Vagina (tissue), 2 donors: ENCODE results near the gene CTSH. TPM values are rescaled to one million over a fixed set of nuclear protein-coding genes. Genes with fewer than 3 reads are reported as not detected.
"Not testable (repeated sequence)": the region's sequence is repeated elsewhere in the genome, so short reads cannot be mapped to it uniquely, and the experiment has no call there.

ENCODE experiments used
- DNase-seq, 2 donors: peaks; one replicate each; pipeline ENCODE4 v3.0.0-alpha.2; 2017; ENCODE audit errors: extremely low spot score in 2 of 2
- H3K27ac ChIP-seq: fragments of 200-600 bp; sonication (generic); one replicate; pipeline ENCODE4 v1.5.1; 2019
- H3K27me3 ChIP-seq: fragments of 200-600 bp; sonication (generic); one replicate; pipeline ENCODE4 v1.5.1; 2019
- H3K36me3 ChIP-seq, 2 donors: fragments of 200-600 bp; sonication (generic); one replicate each; pipeline ENCODE4 v1.5.1; 2017 to 2019
- H3K4me1 ChIP-seq: fragments of 200-600 bp; sonication (generic); one replicate; pipeline ENCODE4 v1.5.1; 2019
- H3K4me3 ChIP-seq, 2 donors: fragments of 200-600 bp; sonication (generic); 1 replicate in 1 of 2; 2 replicates in 1 of 2; pipeline ENCODE4 v1.5.1; 2016 to 2019
- H3K9me3 ChIP-seq: fragments of 200-600 bp; sonication (generic); one replicate; pipeline ENCODE4 v1.5.1; 2019
- POLR2A ChIP-seq, 2 donors: fragments of 450-650 bp; IDR thresholded peaks; one replicate each; pipeline ENCODE4 v1.6.1; 2017; ENCODE audit warnings: antibody characterized with exemption in 2 of 2, mild to moderate bottlenecking in 2 of 2, moderate library complexity in 2 of 2
- POLR2AphosphoS5 ChIP-seq, 2 donors: sonication (generic); formaldehyde crosslinking; IDR thresholded peaks; one replicate each; pipeline ENCODE4 v1.9.0; 2017; ENCODE audit warnings: antibody characterized with exemption in 2 of 2, mild to moderate bottlenecking in 2 of 2, low read depth in 1 of 2; ENCODE audit not compliant: insufficient read depth in 1 of 2
- intact Hi-C: fragments of 100-400 bp; cut with DNase I; formaldehyde crosslinking; loops from one replicate; pipeline ENCODE4 v1.15.1; 2023
- total RNA-seq: library from RNA; depleted of rRNA; stranded (reverse); fragments of >200 nt; gene quantifications from one replicate; pipeline ENCODE4 v1.2.3, GENCODE V29; 2016
- TF ChIP-seq, protein P1 (sequence below), 3 experiments: fragments of 450-650 bp in 2 of 3; fragments of 200-600 bp in 1 of 3; sonication (generic) in 1 of 3; IDR thresholded peaks; one replicate each; pipeline ENCODE4 v1.5.1; 2017 to 2019; ENCODE audit warnings: antibody characterized with exemption in 3 of 3, mild to moderate bottlenecking in 2 of 3, moderate library complexity in 2 of 3

The CTSH gene
- total RNA-seq, 1 donor from 2014 or later = 110 TPM

DNA sequence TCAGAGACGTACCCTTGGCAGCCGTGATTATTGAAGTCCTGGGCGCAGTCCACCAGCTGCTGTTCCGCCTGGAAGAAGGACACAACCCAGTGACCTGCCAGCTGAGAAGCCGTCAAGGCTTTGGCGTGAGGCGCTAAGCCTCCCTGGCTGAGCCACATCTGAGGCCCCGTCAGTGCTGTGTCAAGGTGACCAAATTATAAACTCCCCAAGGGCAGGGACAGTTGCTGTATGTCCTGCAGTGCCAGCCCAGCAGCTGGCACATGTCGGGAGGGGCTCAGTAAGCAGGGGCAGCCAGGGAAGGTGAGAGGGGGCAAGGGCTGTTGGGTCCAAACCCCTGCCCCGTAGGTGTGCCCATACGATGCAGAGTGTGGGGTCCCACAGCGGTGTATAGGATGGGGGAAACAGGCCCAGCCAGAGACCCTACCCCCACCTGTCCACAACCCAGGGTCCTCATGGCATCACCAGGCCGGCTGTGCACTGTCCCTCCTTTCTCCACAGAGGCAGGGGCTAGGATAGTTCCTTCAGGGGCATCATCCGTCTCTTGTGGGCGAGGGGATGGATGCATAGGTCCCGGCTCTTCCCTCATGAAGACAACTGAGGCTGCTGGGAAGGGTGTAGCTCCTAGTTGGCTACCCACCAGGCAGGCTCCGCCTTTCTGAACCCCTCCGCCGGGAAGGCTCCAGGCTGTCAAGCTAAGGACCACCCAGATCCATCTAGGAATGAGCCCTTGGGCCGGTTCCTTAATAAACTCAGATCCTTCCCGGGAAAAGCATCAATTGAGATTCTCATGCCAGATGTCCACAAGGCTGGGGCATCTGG, 13.2 kb downstream of the CTSH start:
- H3K36me3 ChIP-seq = peaks cover 0 to 10% of the 10 kb centered on the region in 2 donors
- peak overlapping the region; percentile 57 for H3K27ac ChIP-seq
- peaks cover 57% of the 10 kb centered on the region for H3K4me1 ChIP-seq
- intact Hi-C loops = no loop called here
- no peaks in the 10 kb centered on the region for H3K27me3 ChIP-seq
- no peak for TF ChIP-seq POLR2AphosphoS5 (IDR thresholded peaks at IDR 0.05; ENCODE audit: insufficient read depth in 1 of 2, low read depth in 1 of 2)
- no peak for TF ChIP-seq POLR2A (IDR thresholded peaks at IDR 0.05)
- no peak for DNase-seq
- no peak overlapping the region for H3K4me3 ChIP-seq
- no peaks in the 10 kb centered on the region for H3K9me3 ChIP-seq

DNA sequence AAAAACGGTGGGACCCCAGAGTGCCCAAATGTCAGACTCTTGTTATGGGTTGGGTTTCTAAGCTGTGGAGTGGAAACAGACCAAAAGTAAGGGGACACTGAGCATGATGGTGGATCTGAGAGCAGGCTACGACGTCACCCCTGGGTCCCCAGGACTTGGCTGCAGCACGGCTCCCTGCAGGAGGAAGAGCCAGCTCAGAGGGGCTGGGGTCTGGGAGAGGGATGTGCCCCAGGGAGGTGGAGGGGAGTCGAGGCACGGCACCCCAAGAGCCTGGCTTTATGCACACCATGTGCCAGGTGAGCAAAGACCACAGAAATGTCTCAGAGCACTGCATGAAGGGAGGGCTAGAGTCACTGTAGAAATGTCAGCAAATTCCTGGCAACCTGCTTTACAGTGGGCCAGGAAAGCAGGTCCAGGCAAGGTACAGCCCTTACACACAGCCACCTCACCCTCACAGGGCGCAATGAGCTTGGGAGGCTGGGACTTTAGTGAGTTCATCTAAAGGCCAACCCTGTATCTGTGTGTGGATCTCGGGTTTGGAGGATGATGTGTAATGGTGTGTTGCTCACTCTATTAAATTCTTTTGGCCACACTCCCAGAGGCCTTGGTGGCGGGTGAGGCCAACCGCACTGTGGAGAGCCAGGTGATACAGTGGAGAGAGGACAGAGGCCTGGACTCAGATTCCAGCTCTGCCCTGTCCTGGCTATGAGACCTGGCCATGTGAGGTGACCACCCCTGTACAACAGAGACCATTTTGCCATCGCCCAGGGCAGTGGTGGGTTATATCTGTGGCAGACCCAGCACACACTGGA, 14.1 kb downstream of the CTSH start:
- intact Hi-C loops = no loop called here
- DNase-seq = no peak
- no peaks in the 10 kb centered on the region for H3K27me3 ChIP-seq
- H3K9me3 ChIP-seq = no peaks in the 10 kb centered on the region
- H3K27ac ChIP-seq = peak overlapping the region; percentile 57
- H3K36me3 ChIP-seq = peaks cover 0 to 18% of the 10 kb centered on the region in 2 donors
- no peak for TF ChIP-seq POLR2A (IDR thresholded peaks at IDR 0.05)
- peak; percentile 58 to 67 for TF ChIP-seq POLR2AphosphoS5 (IDR thresholded peaks at IDR 0.05; ENCODE audit: insufficient read depth in 1 of 2, low read depth in 1 of 2)
- TF ChIP-seq, protein P1, sequence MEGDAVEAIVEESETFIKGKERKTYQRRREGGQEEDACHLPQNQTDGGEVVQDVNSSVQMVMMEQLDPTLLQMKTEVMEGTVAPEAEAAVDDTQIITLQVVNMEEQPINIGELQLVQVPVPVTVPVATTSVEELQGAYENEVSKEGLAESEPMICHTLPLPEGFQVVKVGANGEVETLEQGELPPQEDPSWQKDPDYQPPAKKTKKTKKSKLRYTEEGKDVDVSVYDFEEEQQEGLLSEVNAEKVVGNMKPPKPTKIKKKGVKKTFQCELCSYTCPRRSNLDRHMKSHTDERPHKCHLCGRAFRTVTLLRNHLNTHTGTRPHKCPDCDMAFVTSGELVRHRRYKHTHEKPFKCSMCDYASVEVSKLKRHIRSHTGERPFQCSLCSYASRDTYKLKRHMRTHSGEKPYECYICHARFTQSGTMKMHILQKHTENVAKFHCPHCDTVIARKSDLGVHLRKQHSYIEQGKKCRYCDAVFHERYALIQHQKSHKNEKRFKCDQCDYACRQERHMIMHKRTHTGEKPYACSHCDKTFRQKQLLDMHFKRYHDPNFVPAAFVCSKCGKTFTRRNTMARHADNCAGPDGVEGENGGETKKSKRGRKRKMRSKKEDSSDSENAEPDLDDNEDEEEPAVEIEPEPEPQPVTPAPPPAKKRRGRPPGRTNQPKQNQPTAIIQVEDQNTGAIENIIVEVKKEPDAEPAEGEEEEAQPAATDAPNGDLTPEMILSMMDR (IDR thresholded peaks at IDR 0.05) = no peak
- no peak overlapping the region for H3K4me3 ChIP-seq
- peaks cover 57% of the 10 kb centered on the region for H3K4me1 ChIP-seq

DNA sequence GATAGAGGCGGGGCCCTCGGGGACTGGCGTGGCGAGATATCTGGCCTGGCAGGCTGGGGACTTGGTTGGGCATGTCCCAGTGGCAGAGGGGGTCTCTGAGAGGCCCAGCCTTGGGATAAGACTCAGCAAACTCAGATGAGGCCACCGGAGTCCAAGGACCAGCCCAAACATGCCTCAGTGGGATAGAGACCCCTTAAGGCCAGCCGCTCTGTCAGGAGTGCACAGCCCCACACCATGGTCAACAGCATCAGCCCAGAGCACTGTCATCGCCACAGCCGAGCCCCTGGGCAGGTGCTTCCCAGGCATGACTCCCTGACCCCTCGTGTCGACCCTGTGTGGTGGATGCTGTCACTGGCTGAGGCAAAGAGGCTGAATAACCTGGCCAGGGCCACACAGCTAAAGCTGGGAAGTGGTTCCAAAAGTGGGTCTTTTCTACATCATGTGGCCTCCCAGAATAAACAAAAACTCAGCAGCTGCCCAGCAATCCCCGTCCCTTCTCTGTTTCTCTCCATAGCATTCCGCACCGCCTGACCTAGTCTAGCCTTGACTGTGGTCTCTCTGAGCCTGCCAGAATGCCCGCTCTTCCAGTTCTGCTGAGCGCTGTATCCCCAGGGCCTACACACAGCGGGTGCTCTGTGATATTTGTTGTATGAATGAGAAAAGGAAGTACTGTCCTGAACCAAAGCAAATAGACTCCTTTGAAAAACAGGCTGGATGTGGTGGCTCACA, 15.1 kb downstream of the CTSH start:
- TF ChIP-seq, protein P1 (IDR thresholded peaks at IDR 0.05) = no peak
- TF ChIP-seq POLR2AphosphoS5 (IDR thresholded peaks at IDR 0.05; ENCODE audit: insufficient read depth in 1 of 2, low read depth in 1 of 2) (no peak), POLR2A (IDR thresholded peaks at IDR 0.05) (no peak)
- H3K9me3 ChIP-seq = no peaks in the 10 kb centered on the region
- DNase-seq = no peak
- peaks cover 55% of the 10 kb centered on the region for H3K4me1 ChIP-seq
- intact Hi-C loops = no loop called here
- H3K27me3 ChIP-seq = no peaks in the 10 kb centered on the region
- H3K4me3 ChIP-seq = no peak overlapping the region
- peaks cover 0 to 24% of the 10 kb centered on the region in 2 donors for H3K36me3 ChIP-seq
- H3K27ac ChIP-seq = peak overlapping the region; percentile 20

DNA sequence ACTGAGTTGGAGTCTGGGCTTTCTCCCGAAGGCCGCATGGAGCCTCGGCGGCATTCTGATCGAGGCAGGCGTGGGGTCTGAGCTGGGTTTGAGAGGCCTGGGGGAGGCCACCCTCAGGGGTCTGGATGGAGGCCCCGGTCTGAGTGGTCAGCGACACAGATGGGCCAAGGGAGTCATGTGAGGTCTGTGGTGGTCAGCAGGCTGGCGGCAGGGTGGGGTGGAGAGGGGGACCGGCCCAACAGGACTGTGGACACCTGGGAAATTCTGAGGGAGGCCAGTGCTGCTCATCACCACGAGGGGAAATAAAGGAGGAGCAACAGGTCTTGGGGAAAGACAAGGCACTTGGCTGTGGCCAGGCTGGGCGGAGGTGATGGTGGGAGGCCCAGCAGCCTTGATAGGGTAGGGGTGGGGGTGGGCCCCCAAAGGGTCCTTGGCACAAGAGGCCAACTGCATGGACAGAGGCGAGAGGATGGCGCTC, 16.2 kb downstream of the CTSH start:
- TF ChIP-seq, protein P1 (IDR thresholded peaks at IDR 0.05) = no peak
- no peak for TF ChIP-seq POLR2A (IDR thresholded peaks at IDR 0.05)
- no peak for TF ChIP-seq POLR2AphosphoS5 (IDR thresholded peaks at IDR 0.05; ENCODE audit: insufficient read depth in 1 of 2, low read depth in 1 of 2)
- H3K9me3 ChIP-seq = no peaks in the 10 kb centered on the region
- peaks cover 0 to 28% of the 10 kb centered on the region in 2 donors for H3K36me3 ChIP-seq
- peaks cover 44% of the 10 kb centered on the region for H3K4me1 ChIP-seq
- no peak for DNase-seq
- intact Hi-C loops = no loop called here
- H3K4me3 ChIP-seq = no peak overlapping the region
- no peak overlapping the region for H3K27ac ChIP-seq
- no peaks in the 10 kb centered on the region for H3K27me3 ChIP-seq

DNA sequence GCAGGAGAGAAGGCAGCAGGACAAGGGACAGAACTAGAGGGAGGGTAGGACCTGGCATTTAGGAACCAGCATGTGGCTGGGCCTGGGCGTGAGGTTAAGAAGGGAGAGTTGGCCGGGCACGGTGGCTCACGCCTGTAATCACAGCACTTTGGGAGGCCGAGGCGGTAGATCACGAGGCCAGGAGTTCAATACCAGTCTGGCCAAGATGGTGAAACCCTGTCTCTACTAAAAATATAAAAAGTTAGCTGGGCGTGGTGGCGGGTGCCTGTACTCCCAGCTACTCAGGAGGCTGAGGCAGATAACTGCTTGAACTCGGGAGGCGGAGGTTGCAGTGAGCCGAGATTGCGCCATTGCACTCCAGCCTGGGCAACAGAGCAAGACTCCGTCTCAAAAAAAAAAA, 16.7 kb downstream of the CTSH start:
- Histone ChIP-seq H3K4me1 (peaks cover 39% of the 10 kb centered on the region), H3K36me3 (peaks cover 0 to 32% of the 10 kb centered on the region in 2 donors)
- DNase-seq, intact Hi-C loops, H3K4me3 ChIP-seq, H3K27me3 ChIP-seq, H3K9me3 ChIP-seq, H3K27ac ChIP-seq: not testable (repeated sequence)
